HS-5 (cell line): ENCODE data around the gene CPE.
"Not testable (repeated sequence)": the region's sequence is repeated elsewhere in the genome, so short reads cannot be mapped to it uniquely, and the experiment has no call there.

Experiments
- DNase-seq: peaks from one replicate; pipeline ENCODE4 v3.0.0-alpha.2; 2012; ENCODE audit warnings: low read depth

CPE gene

GRCh38 chr4:165404696-165405095, 25.9 kb downstream of the CPE start:
- no peak for DNase-seq

- no peak for DNase-seq
These were observed 31.4 kb downstream of the CPE start for GRCh38 chr4:165410214-165410613.

- DNase-seq = no peak
These were observed 37.1 kb downstream of the CPE start for GRCh38 chr4:165415910-165416309.

- no peak for DNase-seq
These were observed 39.3 kb downstream of the CPE start for GRCh38 chr4:165418073-165418472.

- DNase-seq = no peak
These were observed 46.8 kb downstream of the CPE start for GRCh38 chr4:165425629-165426028.

- no peak for DNase-seq
These were observed 47.5 kb downstream of the CPE start for GRCh38 chr4:165426331-165426730.

GRCh38 chr4:165426823-165427222, 48.0 kb downstream of the CPE start:
- DNase-seq = no peak

GRCh38 chr4:165428957-165429356, 50.1 kb downstream of the CPE start:
- DNase-seq = no peak

GRCh38 chr4:165433529-165433928, 54.7 kb downstream of the CPE start:
- no peak for DNase-seq

- DNase-seq = no peak
These were observed 58.9 kb downstream of the CPE start for GRCh38 chr4:165437691-165438090.

GRCh38 chr4:165439344-165439743, 60.5 kb downstream of the CPE start:
- no peak for DNase-seq

- DNase-seq = no peak
These were observed 61.2 kb downstream of the CPE start for GRCh38 chr4:165439981-165440380.

- DNase-seq = peak; percentile 35
These were observed 61.8 kb downstream of the CPE start for GRCh38 chr4:165440415-165441158.

GRCh38 chr4:165443276-165443675, 64.5 kb downstream of the CPE start:
- no peak for DNase-seq

- DNase-seq = no peak
These were observed 69.9 kb downstream of the CPE start for GRCh38 chr4:165448700-165449099.

- no peak for DNase-seq
These were observed 70.5 kb downstream of the CPE start for GRCh38 chr4:165449333-165449732.

GRCh38 chr4:165450871-165451270, 72.1 kb downstream of the CPE start:
- DNase-seq = no peak

- DNase-seq = not testable (repeated sequence)
These were observed 74.3 kb downstream of the CPE start for GRCh38 chr4:165453140-165453539.

- DNase-seq = no peak
These were observed 75.6 kb downstream of the CPE start for GRCh38 chr4:165454426-165454825.

GRCh38 chr4:165457793-165458192, 79.0 kb downstream of the CPE start:
- DNase-seq = no peak

GRCh38 chr4:165458471-165458870, 79.7 kb downstream of the CPE start:
- no peak for DNase-seq

- DNase-seq = peak; percentile 40
These were observed 82.5 kb downstream of the CPE start for GRCh38 chr4:165461159-165461821.

GRCh38 chr4:165462009-165462408, 83.2 kb downstream of the CPE start:
- no peak for DNase-seq

GRCh38 chr4:165464376-165464775, 85.6 kb downstream of the CPE start:
- DNase-seq = no peak
